Glutamatergic neuron (in vitro differentiated cells): ENCODE data around the gene LZTS3. TPM values are rescaled to one million over a fixed set of nuclear protein-coding genes. Genes with fewer than 3 reads are reported as not detected.
"Not testable (repeated sequence)": the region's sequence is repeated elsewhere in the genome, so short reads cannot be mapped to it uniquely, and the experiment has no call there.

ENCODE experiments used
- DNase-seq: peaks from one replicate; pipeline ENCODE4 v3.0.0; 2022
- H3K27ac Mint-ChIP-seq: one replicate; pipeline ENCODE4 v1.8.0; 2020; ENCODE audit warnings: mild to moderate bottlenecking, mixed read lengths, inconsistent platforms; ENCODE audit not compliant: unreplicated experiment
- H3K27me3 Mint-ChIP-seq: one replicate; pipeline ENCODE4 v1.8.0; 2020; ENCODE audit warnings: mild to moderate bottlenecking, moderate library complexity, mixed read lengths, inconsistent platforms; ENCODE audit not compliant: unreplicated experiment
- H3K36me3 Mint-ChIP-seq: one replicate; pipeline ENCODE4 v1.8.0; 2020; ENCODE audit warnings: mild to moderate bottlenecking, mixed read lengths, inconsistent platforms; ENCODE audit not compliant: unreplicated experiment
- H3K4me1 Mint-ChIP-seq: one replicate; pipeline ENCODE4 v1.8.0; 2020; ENCODE audit warnings: mild to moderate bottlenecking, low read depth, mixed read lengths, inconsistent platforms; ENCODE audit not compliant: unreplicated experiment
- H3K4me3 Mint-ChIP-seq: one replicate; pipeline ENCODE4 v1.8.0; 2020; ENCODE audit warnings: mild to moderate bottlenecking, mixed read lengths, inconsistent platforms; ENCODE audit not compliant: unreplicated experiment
- H3K9me3 Mint-ChIP-seq: one replicate; pipeline ENCODE4 v1.8.0; 2020; ENCODE audit warnings: mild to moderate bottlenecking, moderate library complexity, mixed read lengths, inconsistent platforms; ENCODE audit not compliant: unreplicated experiment
- long read RNA-seq: library from polyadenylated mRNA; unstranded; transcript quantifications from one replicate; pipeline ENCODE4 v2.0.0, GENCODE V29; 2020; ENCODE audit not compliant: unreplicated experiment
- total RNA-seq: library from RNA; stranded (reverse); fragmentation: NEBNext Ultra II Directional; extraction: Animal tissue kit (Norgen Biotek cat#: 25700); gene quantifications from one replicate; pipeline ENCODE4 v1.2.1, GENCODE V29; 2021; ENCODE audit not compliant: unreplicated experiment
- TF ChIP-seq, protein P1 (sequence below): fragments of 200-600 bp; sonication (generic); IDR thresholded peaks from one replicate; pipeline ENCODE4 v1.5.0; 2021; ENCODE audit not compliant: partially characterized antibody, unreplicated experiment

LZTS3 gene
- total RNA-seq: 56.8 TPM
- long read RNA-seq, partial matches to known transcripts: 0 of 5 reads
- long read RNA-seq, other reads (novel, unspliced or antisense): 5 of 5 reads

DNA sequence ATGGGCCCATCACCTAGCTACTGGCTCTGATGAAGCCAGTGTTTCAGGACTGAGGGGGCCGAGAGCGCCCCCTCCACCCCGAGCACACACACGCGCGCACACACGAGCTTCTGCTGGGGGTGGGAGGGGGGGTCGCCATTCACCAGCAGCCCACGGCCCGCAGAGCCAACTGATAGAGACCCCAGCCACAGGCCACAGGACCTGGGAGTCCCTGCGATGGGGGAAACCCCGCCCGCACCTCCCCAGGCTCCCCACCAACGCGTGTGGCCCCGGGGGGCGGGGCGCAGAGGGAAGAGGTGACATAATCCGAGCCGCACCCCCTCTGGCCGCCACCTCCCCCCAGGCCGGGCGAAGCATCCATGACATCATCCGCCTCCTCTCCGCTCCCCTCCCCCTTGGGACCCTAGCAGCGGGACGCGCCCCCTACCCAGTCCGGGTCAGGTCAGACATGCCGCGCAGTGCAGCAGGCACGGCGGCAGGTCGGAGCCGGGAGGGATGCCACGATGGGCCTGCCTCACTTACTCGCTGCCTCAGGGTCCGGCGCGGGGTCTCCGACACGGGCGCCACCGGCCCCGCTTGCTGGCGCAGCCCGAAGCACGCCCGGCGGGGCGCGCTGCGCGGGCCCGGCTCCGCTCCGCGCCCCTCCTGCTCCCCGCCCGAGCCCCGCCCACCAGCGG is at the start of gene LZTS3:
LZTS3 (minus strand) TSS at position 617 of the 677 bp plus-strand sequence. CDS start 6,386 bp downstream, outside the sequence.
- DNase-seq: peak; percentile 93
- Mint-ChIP-seq H3K4me1 (peaks cover 20% of the 10 kb centered on the region), H3K27me3 (peaks cover 10% of the 10 kb centered on the region), H3K36me3 (no peaks in the 10 kb centered on the region), H3K27ac (peak within 1 kb of the TSS; percentile 90), H3K9me3 (peaks cover 15% of the 10 kb centered on the region), H3K4me3 (peak within 1 kb of the TSS; percentile 91)
- TF ChIP-seq, protein P1, sequence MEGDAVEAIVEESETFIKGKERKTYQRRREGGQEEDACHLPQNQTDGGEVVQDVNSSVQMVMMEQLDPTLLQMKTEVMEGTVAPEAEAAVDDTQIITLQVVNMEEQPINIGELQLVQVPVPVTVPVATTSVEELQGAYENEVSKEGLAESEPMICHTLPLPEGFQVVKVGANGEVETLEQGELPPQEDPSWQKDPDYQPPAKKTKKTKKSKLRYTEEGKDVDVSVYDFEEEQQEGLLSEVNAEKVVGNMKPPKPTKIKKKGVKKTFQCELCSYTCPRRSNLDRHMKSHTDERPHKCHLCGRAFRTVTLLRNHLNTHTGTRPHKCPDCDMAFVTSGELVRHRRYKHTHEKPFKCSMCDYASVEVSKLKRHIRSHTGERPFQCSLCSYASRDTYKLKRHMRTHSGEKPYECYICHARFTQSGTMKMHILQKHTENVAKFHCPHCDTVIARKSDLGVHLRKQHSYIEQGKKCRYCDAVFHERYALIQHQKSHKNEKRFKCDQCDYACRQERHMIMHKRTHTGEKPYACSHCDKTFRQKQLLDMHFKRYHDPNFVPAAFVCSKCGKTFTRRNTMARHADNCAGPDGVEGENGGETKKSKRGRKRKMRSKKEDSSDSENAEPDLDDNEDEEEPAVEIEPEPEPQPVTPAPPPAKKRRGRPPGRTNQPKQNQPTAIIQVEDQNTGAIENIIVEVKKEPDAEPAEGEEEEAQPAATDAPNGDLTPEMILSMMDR: no peak

DNA sequence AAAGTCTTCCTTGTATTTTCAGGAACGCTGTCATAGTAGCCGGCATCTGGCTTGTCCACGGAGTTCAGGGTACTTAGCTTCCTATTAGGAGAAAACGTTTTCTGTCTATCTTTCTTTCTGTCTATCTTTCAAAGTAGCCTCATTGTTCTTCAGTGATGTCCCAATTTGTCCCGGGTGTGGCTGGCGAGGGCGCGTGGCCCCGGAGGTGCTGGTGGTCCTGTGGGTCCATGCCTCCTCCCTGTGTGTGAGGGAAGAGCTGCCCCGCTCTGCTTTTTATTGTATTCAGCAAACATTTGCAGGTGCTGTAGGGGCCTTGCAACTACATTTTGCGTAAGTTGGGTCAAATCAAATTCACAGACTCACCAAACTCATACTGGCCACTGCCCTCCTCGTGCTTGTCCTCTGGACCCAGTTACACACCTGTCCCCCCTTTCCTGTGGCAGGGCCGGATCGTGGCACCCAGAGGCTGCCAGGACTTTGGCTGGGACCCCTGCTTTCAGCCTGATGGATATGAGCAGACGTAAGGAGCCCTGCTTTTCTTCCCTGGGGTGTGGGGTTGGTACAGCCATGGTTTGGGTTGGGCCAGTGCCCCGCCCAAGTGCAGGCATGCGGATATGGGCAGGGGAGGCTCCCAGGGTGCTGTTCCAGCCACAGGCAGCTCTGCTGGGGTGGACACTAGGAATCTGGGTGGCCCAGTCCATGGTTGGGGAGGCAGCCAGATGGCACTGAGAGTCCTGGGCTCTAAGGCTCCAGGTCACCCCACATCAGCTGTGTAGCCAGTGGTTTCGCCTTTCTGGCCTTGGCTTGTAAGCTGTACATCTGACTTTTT is 48.3 kb upstream of the LZTS3 start:
- TF ChIP-seq, protein P1: no peak

DNA sequence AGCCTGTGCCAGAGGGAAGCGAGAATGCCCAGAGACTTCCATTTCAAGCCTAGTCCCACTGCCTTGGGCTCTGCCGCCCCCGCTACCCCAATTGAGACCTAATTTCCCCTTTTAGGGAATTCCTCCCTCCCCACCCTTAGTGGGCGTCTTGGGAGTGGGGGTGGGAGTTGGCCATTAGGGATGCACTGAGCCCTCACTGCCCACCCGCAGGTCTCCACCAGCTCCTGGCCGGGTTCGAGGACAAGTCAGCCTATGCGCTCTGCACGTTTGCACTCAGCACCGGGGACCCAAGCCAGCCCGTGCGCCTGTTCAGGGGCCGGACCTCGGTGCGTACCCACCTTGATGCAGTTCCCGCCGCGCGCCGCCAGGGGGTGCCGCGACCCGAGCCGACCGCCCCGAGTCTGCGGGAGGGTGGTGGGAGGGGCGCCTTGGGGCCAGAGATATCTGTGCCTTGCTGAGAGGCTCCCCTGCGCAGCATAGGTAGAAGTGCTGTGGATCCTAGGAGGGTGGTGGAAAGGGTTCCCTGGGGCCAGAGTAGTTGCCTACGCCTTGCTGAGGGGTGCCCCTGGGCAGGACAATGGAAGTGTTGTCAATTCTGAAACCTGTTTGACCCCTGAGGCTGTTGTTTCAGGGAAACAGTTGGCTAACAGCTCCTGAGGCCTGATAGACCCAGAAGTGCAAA is 45.1 kb upstream of the LZTS3 start:
- Mint-ChIP-seq H3K27me3 (no peaks in the 10 kb centered on the region), H3K9me3 (no peaks in the 10 kb centered on the region), H3K4me3 (no peak overlapping the region), H3K27ac (no peak overlapping the region), H3K4me1 (peaks cover 3% of the 10 kb centered on the region), H3K36me3 (no peaks in the 10 kb centered on the region)
- TF ChIP-seq, protein P1: peak; percentile 100
- peak; percentile 88 for DNase-seq

More for the DNA sequence above, 48.3 kb upstream of the LZTS3 start:
- Mint-ChIP-seq H3K4me1 (peaks cover 3% of the 10 kb centered on the region), H3K27me3 (no peaks in the 10 kb centered on the region), H3K27ac (no peak overlapping the region), H3K36me3 (no peaks in the 10 kb centered on the region), H3K4me3 (no peak overlapping the region), H3K9me3 (peaks cover 3% of the 10 kb centered on the region)
- DNase-seq: no peak

DNA sequence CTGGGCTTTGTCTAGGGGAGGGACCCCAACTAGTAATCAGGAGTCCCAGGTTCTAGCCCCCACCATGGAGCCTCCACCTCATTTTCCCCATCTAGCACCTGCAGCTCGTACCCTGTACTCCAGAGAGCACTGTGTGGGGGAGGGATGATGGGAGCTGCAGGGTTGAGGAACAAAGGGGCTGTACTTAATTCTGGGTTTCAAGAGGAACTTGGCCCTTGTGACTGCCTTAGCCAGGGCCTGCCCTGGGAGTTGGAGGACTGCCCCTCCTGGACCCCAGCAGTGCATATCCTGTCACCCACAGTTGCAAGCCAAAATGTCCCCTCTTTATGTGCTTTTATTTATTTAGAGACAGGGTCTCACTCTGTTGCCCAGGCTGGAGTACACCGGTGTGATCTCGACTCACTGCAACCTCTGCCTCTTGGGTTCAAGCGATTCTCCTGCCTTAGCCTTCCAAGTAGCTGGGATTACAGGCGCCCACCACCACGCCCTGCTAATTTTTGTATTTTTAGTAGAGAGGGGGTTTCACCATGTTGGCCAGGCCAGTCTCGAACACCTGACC is 42.1 kb upstream of the LZTS3 start:
- H3K4me3 Mint-ChIP-seq, H3K27ac Mint-ChIP-seq, H3K9me3 Mint-ChIP-seq, H3K27me3 Mint-ChIP-seq, DNase-seq, H3K36me3 Mint-ChIP-seq, H3K4me1 Mint-ChIP-seq: not testable (repeated sequence)

DNA sequence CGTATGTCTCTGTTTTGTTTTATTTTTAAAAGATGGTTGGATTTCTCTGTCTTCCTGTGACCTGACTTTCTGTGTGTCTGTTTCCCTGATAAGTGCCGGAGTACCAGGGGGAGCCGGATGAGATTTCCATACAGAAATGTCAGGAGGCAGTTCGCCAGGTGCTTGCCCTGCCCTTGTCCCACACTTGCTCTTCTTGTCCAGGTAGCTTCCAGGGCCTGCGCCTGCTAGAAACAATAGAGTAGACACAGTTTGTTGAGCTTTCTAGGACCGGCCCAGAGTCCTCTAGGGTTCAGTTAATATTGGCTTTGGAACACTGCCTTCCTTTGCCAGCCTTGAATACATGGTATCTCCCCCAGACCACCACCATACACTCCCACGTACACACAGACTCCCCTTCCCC is 39.9 kb upstream of the LZTS3 start:
- Mint-ChIP-seq H3K27ac (no peak overlapping the region), H3K4me3 (no peak overlapping the region), H3K4me1 (peaks cover 1% of the 10 kb centered on the region), H3K27me3 (no peaks in the 10 kb centered on the region), H3K9me3 (peaks cover 1% of the 10 kb centered on the region), H3K36me3 (no peaks in the 10 kb centered on the region)
- DNase-seq: no peak
- TF ChIP-seq, protein P1: no peak
